K562 (cell line): ENCODE data around the gene USP35. TPM values are rescaled to one million over a fixed set of nuclear protein-coding genes. Genes with fewer than 3 reads are reported as not detected.

Experiments
- CBX5 ChIP-seq: IDR thresholded peaks from 2 replicates; pipeline ENCODE4 v1.6.1; 2014; ENCODE audit warnings: low read depth, borderline replicate concordance
- CCNT2 ChIP-seq: IDR thresholded peaks from 2 replicates; pipeline ENCODE4 v1.6.1; 2011; ENCODE audit warnings: borderline replicate concordance, low read depth, mild to moderate bottlenecking, moderate library complexity, mixed read lengths, low read length; ENCODE audit not compliant: insufficient read length; ENCODE audit errors: extremely low read depth
- COPS2 ChIP-seq: fragments of 450-650 bp; conservative IDR thresholded peaks from 2 replicates; pipeline ENCODE4 v1.6.1; 2016; ENCODE audit warnings: mild to moderate bottlenecking, moderate library complexity
- E4F1 ChIP-seq: fragments of 250-450 bp; sonication (Bioruptor Pico); IDR thresholded peaks from 2 replicates; pipeline ENCODE4 v1.5.0; 2021; ENCODE audit warnings: mild to moderate bottlenecking, borderline replicate concordance
- HDAC3 ChIP-seq: fragments of 450-650 bp; IDR thresholded peaks from 2 replicates; pipeline ENCODE4 v1.6.1; 2018; ENCODE audit warnings: borderline replicate concordance, mild to moderate bottlenecking, moderate library complexity; ENCODE audit not compliant: partially characterized antibody
- NFRKB ChIP-seq: fragments of 450-650 bp; IDR thresholded peaks from 2 replicates; pipeline ENCODE4 v1.6.1; 2016; ENCODE audit warnings: low read depth
- PCBP2 ChIP-seq: fragments of 200-400 bp; formaldehyde crosslinking; IDR thresholded peaks from 2 replicates; pipeline ENCODE4 v1.6.1; 2018; ENCODE audit warnings: low read length, low read depth, mild to moderate bottlenecking, moderate library complexity; ENCODE audit not compliant: poor library complexity, severe bottlenecking
- POLR2A ChIP-seq: fragments of 450-650 bp; conservative IDR thresholded peaks from 2 replicates; pipeline ENCODE4 v1.6.1; 2016
- POLR2AphosphoS2 ChIP-seq: IDR thresholded peaks from 2 replicates; pipeline ENCODE4 v1.6.1; 2012; ENCODE audit warnings: low read length, improper control_type of control experiment
- POLR2B ChIP-seq: fragments of 450-650 bp; IDR thresholded peaks from 2 replicates; pipeline ENCODE4 v1.6.1; 2018; ENCODE audit warnings: low read depth; ENCODE audit not compliant: partially characterized antibody
- RBBP5 ChIP-seq: fragments of 200-600 bp; sonication (generic); IDR thresholded peaks from 2 replicates; pipeline ENCODE4 v1.6.1; 2012; ENCODE audit warnings: borderline replicate concordance, mild to moderate bottlenecking, low read length, control low read depth, inconsistent platforms; ENCODE audit not compliant: insufficient read depth, poor library complexity, severe bottlenecking
- RBM22 ChIP-seq: fragments of 200-400 bp; formaldehyde crosslinking; IDR thresholded peaks from 2 replicates; pipeline ENCODE4 v1.6.1; 2018; ENCODE audit warnings: low read length, low read depth; ENCODE audit not compliant: poor library complexity, severe bottlenecking
- RNF219 ChIP-seq: fragments of 250-450 bp; sonication (Bioruptor Pico); IDR thresholded peaks from 2 replicates; pipeline ENCODE4 v1.5.0; 2022; ENCODE audit warnings: mild to moderate bottlenecking
- SMARCA4 ChIP-seq: fragments of 450-650 bp; IDR thresholded peaks from 2 replicates; pipeline ENCODE4 v1.6.1; 2016
- SRSF3 ChIP-seq: fragments of 200-400 bp; formaldehyde crosslinking; IDR thresholded peaks from 2 replicates; pipeline ENCODE4 v1.6.1; 2016; ENCODE audit warnings: mild to moderate bottlenecking, low read length, moderate library complexity; ENCODE audit not compliant: insufficient read depth
- STAT6 ChIP-seq: sonication (generic); formaldehyde crosslinking; IDR thresholded peaks from 2 replicates; pipeline ENCODE4 v1.8.1; 2023; ENCODE audit warnings: mild to moderate bottlenecking, missing genetic modification reagents
- ZBTB34 ChIP-seq: fragments of 250-450 bp; sonication (Bioruptor Pico); IDR thresholded peaks from 2 replicates; pipeline ENCODE4 v1.8.0; 2021; ENCODE audit warnings: mild to moderate bottlenecking, moderate library complexity
- ZNF140 ChIP-seq: fragments of 250-450 bp; sonication (Bioruptor Pico); IDR thresholded peaks from 2 replicates; pipeline ENCODE4 v1.8.0; 2021; ENCODE audit warnings: moderate library complexity, mild to moderate bottlenecking, inconsistent platforms
- ZNF584 ChIP-seq: fragments of 200-800 bp; sonication (Bioruptor generic); IDR thresholded peaks from 2 replicates; pipeline ENCODE4 v1.6.1; 2016; ENCODE audit warnings: low read depth, mild to moderate bottlenecking, missing genetic modification characterization, missing compliant biosample characterization
- polyA plus RNA-seq, 8 experiments: library from polyadenylated mRNA; depleted of rRNA in 4 of 8; stranded (reverse) in 5 of 8; unstranded in 3 of 8; fragments of >200 nt; fragmentation: Nextera tagmentation in 2 of 8; fragmentation: Illumina TruSeq in 1 of 8; extraction: Ambion mirVana in 2 of 8; extraction: Trizol in 1 of 8; gene quantifications; 2 replicates each; pipeline versions ENCODE4 v1.2.1 to v1.2.3, GENCODE V29; 2011 to 2014; ENCODE audit warnings: inconsistent platforms in 1 of 8, missing spikeins in 1 of 8
- total RNA-seq, 7 experiments: library from RNA; depleted of rRNA in 6 of 7; stranded (reverse); fragments of >200 nt in 6 of 7; fragmentation: Illumina TruSeq in 2 of 7; extraction: Trizol in 2 of 7; gene quantifications; 2 replicates each; pipeline versions ENCODE4 v1.2.1 to v1.2.3, GENCODE V29; 2011 to 2021; ENCODE audit warnings: low replicate concordance in 1 of 7

Gene USP35
- total and polyA plus RNA-seq, 9 of the 15 experiments (the other 6 are each of a cell fraction or from before 2014, with no cell fraction given), result 0.01 to 4.8 (median 3.6) TPM

- TF ChIP-seq PCBP2, result no peak
- TF ChIP-seq COPS2, result no peak
- no peak for TF ChIP-seq NFRKB
- TF ChIP-seq ZNF584, result no peak
- no peak for TF ChIP-seq HDAC3
- no peak for TF ChIP-seq SMARCA4
- TF ChIP-seq POLR2A, result peak; percentile 28; the same call in 1 of the 2 replicates
- TF ChIP-seq POLR2AphosphoS2, result peak; percentile 25; the same call in 1 of the 2 replicates
- TF ChIP-seq E4F1 (CRISPR knock-in tag), result no peak
- no peak for TF ChIP-seq ZBTB34
- no peak for TF ChIP-seq ZNF140 (CRISPR knock-in tag)
- no peak for TF ChIP-seq CBX5
- TF ChIP-seq STAT6, result no peak
- TF ChIP-seq CCNT2, result no peak
- TF ChIP-seq RBBP5, result no peak
- TF ChIP-seq RBM22, result peak; percentile 95
- no peak for TF ChIP-seq SRSF3
- peak; percentile 21 for TF ChIP-seq POLR2B
- 0 out of 2 replicates have a peak, but pooled peaks have one; percentile 47 for TF ChIP-seq RNF219 (CRISPR knock-in tag)
Observed at GRCh38 chr11:78212586-78213371, 24.1 kb downstream of the USP35 start (continued).
